Measurements from ENCODE around the gene IFI44L. TPM values are rescaled to one million over a fixed set of nuclear protein-coding genes. Genes with fewer than 3 reads are reported as not detected.

IFI44L gene
- polyA plus RNA-seq (0.10 TPM in 1 of 2 replicates, not detected in the other), polyA minus RNA-seq (0.23 TPM in 1 of 2 replicates, not detected in the other)

- Histone ChIP-seq H3K9ac (ENCODE audit: low read length) (no peak within 1 kb of the TSS), H4K20me1 (ENCODE audit: insufficient read depth) (no peaks in the 10 kb centered on the region), H3K9me3 (ENCODE audit: low read length) (no peaks in the 10 kb centered on the region), H3K4me2 (ENCODE audit: low read length) (no peak within 1 kb of the TSS), H2AFZ (ENCODE audit: low read depth, low read length) (no peak within 1 kb of the TSS), H3K4me3 (ENCODE audit: low read length) (no peak within 1 kb of the TSS), H3K27me3 (ENCODE audit: insufficient read depth, low read depth, low read length) (no peaks in the 10 kb centered on the region), H3F3A (ENCODE audit: insufficient read depth, low read length, poor library complexity, severe bottlenecking) (no peaks in the 10 kb centered on the region), H3K36me3 (ENCODE audit: insufficient read depth, low read length) (no peaks in the 10 kb centered on the region), H3K9me2 (ENCODE audit: insufficient read depth, low read length) (no peaks in the 10 kb centered on the region), H3K79me2 (replicated peaks; ENCODE audit: insufficient read depth, low read length) (no peaks in the 10 kb centered on the region), H3K27ac (ENCODE audit: low read length) (no peak within 1 kb of the TSS)
- TF ChIP-seq, protein P1, sequence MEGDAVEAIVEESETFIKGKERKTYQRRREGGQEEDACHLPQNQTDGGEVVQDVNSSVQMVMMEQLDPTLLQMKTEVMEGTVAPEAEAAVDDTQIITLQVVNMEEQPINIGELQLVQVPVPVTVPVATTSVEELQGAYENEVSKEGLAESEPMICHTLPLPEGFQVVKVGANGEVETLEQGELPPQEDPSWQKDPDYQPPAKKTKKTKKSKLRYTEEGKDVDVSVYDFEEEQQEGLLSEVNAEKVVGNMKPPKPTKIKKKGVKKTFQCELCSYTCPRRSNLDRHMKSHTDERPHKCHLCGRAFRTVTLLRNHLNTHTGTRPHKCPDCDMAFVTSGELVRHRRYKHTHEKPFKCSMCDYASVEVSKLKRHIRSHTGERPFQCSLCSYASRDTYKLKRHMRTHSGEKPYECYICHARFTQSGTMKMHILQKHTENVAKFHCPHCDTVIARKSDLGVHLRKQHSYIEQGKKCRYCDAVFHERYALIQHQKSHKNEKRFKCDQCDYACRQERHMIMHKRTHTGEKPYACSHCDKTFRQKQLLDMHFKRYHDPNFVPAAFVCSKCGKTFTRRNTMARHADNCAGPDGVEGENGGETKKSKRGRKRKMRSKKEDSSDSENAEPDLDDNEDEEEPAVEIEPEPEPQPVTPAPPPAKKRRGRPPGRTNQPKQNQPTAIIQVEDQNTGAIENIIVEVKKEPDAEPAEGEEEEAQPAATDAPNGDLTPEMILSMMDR (IDR thresholded peaks at IDR 0.05; ENCODE audit: poor library complexity, severe bottlenecking) = no peak
- TF ChIP-seq RAD21 (conservative IDR thresholded peaks at IDR 0.05) (no peak), TAF1 (IDR thresholded peaks at IDR 0.05; ENCODE audit: low read depth) (no peak), EZH2 (IDR thresholded peaks at IDR 0.05; ENCODE audit: borderline replicate concordance, insufficient read depth, low read length, poor library complexity, severe bottlenecking) (no peak)
Observed at GRCh38 chr1:78619803-78620579, at the start of gene IFI44L. Gene IFI44L, plus strand, starts transcription at chr1:78620448. Its CDS starts 7,468 bp downstream, at chr1:78627916.

GRCh38 chr1:78570539-78570938, 49.7 kb upstream of the IFI44L start:
- H3K9me2 ChIP-seq (ENCODE audit: insufficient read depth, low read length) = no peaks in the 10 kb centered on the region
- no peak overlapping the region for H2AFZ ChIP-seq (ENCODE audit: low read depth, low read length)
- H3K27ac ChIP-seq (ENCODE audit: low read length) = no peak overlapping the region
- no peak overlapping the region for H3K9ac ChIP-seq (ENCODE audit: low read length)
- no peaks in the 10 kb centered on the region for H3K9me3 ChIP-seq (ENCODE audit: low read length)
- TF ChIP-seq TAF1 (IDR thresholded peaks at IDR 0.05; ENCODE audit: low read depth) (no peak), RAD21 (conservative IDR thresholded peaks at IDR 0.05) (no peak), MXI1 (conservative IDR thresholded peaks at IDR 0.05; ENCODE audit: poor library complexity, severe bottlenecking) (no peak), EP300 (conservative IDR thresholded peaks at IDR 0.05; ENCODE audit: poor library complexity, severe bottlenecking) (no peak), POLR2AphosphoS5 (IDR thresholded peaks at IDR 0.05) (no peak), SMC3 (conservative IDR thresholded peaks at IDR 0.05; ENCODE audit: poor library complexity) (no peak), EZH2 (IDR thresholded peaks at IDR 0.05; ENCODE audit: borderline replicate concordance, insufficient read depth, low read length, poor library complexity, severe bottlenecking) (no peak)
- TF ChIP-seq, protein P2, sequence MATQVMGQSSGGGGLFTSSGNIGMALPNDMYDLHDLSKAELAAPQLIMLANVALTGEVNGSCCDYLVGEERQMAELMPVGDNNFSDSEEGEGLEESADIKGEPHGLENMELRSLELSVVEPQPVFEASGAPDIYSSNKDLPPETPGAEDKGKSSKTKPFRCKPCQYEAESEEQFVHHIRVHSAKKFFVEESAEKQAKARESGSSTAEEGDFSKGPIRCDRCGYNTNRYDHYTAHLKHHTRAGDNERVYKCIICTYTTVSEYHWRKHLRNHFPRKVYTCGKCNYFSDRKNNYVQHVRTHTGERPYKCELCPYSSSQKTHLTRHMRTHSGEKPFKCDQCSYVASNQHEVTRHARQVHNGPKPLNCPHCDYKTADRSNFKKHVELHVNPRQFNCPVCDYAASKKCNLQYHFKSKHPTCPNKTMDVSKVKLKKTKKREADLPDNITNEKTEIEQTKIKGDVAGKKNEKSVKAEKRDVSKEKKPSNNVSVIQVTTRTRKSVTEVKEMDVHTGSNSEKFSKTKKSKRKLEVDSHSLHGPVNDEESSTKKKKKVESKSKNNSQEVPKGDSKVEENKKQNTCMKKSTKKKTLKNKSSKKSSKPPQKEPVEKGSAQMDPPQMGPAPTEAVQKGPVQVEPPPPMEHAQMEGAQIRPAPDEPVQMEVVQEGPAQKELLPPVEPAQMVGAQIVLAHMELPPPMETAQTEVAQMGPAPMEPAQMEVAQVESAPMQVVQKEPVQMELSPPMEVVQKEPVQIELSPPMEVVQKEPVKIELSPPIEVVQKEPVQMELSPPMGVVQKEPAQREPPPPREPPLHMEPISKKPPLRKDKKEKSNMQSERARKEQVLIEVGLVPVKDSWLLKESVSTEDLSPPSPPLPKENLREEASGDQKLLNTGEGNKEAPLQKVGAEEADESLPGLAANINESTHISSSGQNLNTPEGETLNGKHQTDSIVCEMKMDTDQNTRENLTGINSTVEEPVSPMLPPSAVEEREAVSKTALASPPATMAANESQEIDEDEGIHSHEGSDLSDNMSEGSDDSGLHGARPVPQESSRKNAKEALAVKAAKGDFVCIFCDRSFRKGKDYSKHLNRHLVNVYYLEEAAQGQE (IDR thresholded peaks at IDR 0.05; ENCODE audit: borderline replicate concordance) = no peak
- TF ChIP-seq, protein P1 (IDR thresholded peaks at IDR 0.05; ENCODE audit: poor library complexity, severe bottlenecking) = no peak
- no peaks in the 10 kb centered on the region for H3F3A ChIP-seq (ENCODE audit: insufficient read depth, low read length, poor library complexity, severe bottlenecking)
- no peaks in the 10 kb centered on the region for H3K36me3 ChIP-seq (ENCODE audit: insufficient read depth, low read length)
- H3K79me2 ChIP-seq (replicated peaks; ENCODE audit: insufficient read depth, low read length) = no peaks in the 10 kb centered on the region
- no peaks in the 10 kb centered on the region for H4K20me1 ChIP-seq (ENCODE audit: insufficient read depth)
- H3K4me3 ChIP-seq (ENCODE audit: low read length) = no peak overlapping the region
- H3K27me3 ChIP-seq (ENCODE audit: insufficient read depth, low read depth, low read length) = no peaks in the 10 kb centered on the region
- H3K4me2 ChIP-seq (ENCODE audit: low read length) = no peak overlapping the region
